IPS-15b (cell line): ENCODE data around the gene SALL1.
A peak's percentile ranks its signal among the peaks of the same experiment; 100 is the strongest.

Experiments
- H3K27me3 ChIP-seq: one replicate; pipeline ENCODE4 v1.6.1; 2013; ENCODE audit warnings: low read length; ENCODE audit not compliant: control insufficient read depth, insufficient read depth
- H3K36me3 ChIP-seq: one replicate; pipeline ENCODE4 v1.6.1; 2013; ENCODE audit warnings: low read length; ENCODE audit not compliant: control insufficient read depth, insufficient read depth
- H3K4me1 ChIP-seq: one replicate; pipeline ENCODE4 v1.6.1; 2013; ENCODE audit warnings: mild to moderate bottlenecking, low read length; ENCODE audit not compliant: control insufficient read depth, insufficient read depth
- H3K4me3 ChIP-seq: one replicate; pipeline ENCODE4 v1.5.1; 2013; ENCODE audit warnings: low read depth, low read length
- H3K9ac ChIP-seq: one replicate; pipeline ENCODE4 v1.6.1; 2013; ENCODE audit warnings: low read depth, mild to moderate bottlenecking, low read length
- H3K9me3 ChIP-seq: one replicate; pipeline ENCODE4 v1.6.1; 2013; ENCODE audit warnings: mild to moderate bottlenecking, low read length; ENCODE audit not compliant: control insufficient read depth, insufficient read depth

The SALL1 gene

GRCh38 chr16:51155820-51156806 is 5.0 kb upstream of the SALL1 start:
- Histone ChIP-seq H3K9me3 (no peaks in the 10 kb centered on the region), H3K4me3 (peak overlapping the region; percentile 68), H3K9ac (no peak overlapping the region)

GRCh38 chr16:51155199-51155607 is 4.1 kb upstream of the SALL1 start:
- Histone ChIP-seq H3K4me3 (peak overlapping the region; percentile 68), H3K9ac (peak overlapping the region; percentile 37), H3K27me3 (peaks cover 32% of the 10 kb centered on the region), H3K9me3 (no peaks in the 10 kb centered on the region), H3K36me3 (no peaks in the 10 kb centered on the region), H3K4me1 (peaks cover 21% of the 10 kb centered on the region)

More at GRCh38 chr16:51155820-51156806, 5.0 kb upstream of the SALL1 start:
- Histone ChIP-seq H3K36me3 (no peaks in the 10 kb centered on the region), H3K4me1 (peaks cover 21% of the 10 kb centered on the region), H3K27me3 (peaks cover 32% of the 10 kb centered on the region)

GRCh38 chr16:51154271-51155171 is 3.5 kb upstream of the SALL1 start:
- Histone ChIP-seq H3K4me3 (peak overlapping the region; percentile 70), H3K36me3 (no peaks in the 10 kb centered on the region), H3K9me3 (no peaks in the 10 kb centered on the region), H3K9ac (peak overlapping the region; percentile 37), H3K4me1 (peaks cover 16% of the 10 kb centered on the region), H3K27me3 (peaks cover 38% of the 10 kb centered on the region)

- H3K9me3 ChIP-seq, result no peaks in the 10 kb centered on the region
- no peak overlapping the region for H3K9ac ChIP-seq
- peaks cover 44% of the 10 kb centered on the region for H3K27me3 ChIP-seq
- H3K4me1 ChIP-seq, result peaks cover 14% of the 10 kb centered on the region
- H3K36me3 ChIP-seq, result no peaks in the 10 kb centered on the region
- H3K4me3 ChIP-seq, result peak overlapping the region; percentile 70
Measured at GRCh38 chr16:51153577-51154031, 2.5 kb upstream of the SALL1 start.

- no peaks in the 10 kb centered on the region for H3K9me3 ChIP-seq
- peak overlapping the region; percentile 70 for H3K9ac ChIP-seq
- peak overlapping the region; percentile 70 for H3K4me3 ChIP-seq
- H3K4me1 ChIP-seq, result peaks cover 14% of the 10 kb centered on the region
- peaks cover 46% of the 10 kb centered on the region for H3K27me3 ChIP-seq
- H3K36me3 ChIP-seq, result no peaks in the 10 kb centered on the region
Measured at GRCh38 chr16:51152691-51153576, 1.9 kb upstream of the SALL1 start.

GRCh38 chr16:51151961-51152663 is 1.0 kb upstream of the SALL1 start:
- peaks cover 39% of the 10 kb centered on the region for H3K27me3 ChIP-seq
- H3K4me3 ChIP-seq, result peak overlapping the region; percentile 70
- H3K9me3 ChIP-seq, result no peaks in the 10 kb centered on the region
- peaks cover 10% of the 10 kb centered on the region for H3K4me1 ChIP-seq
- H3K36me3 ChIP-seq, result no peaks in the 10 kb centered on the region
- H3K9ac ChIP-seq, result no peak overlapping the region

- H3K4me3 ChIP-seq, result peak overlapping the region; percentile 85
- H3K9me3 ChIP-seq, result no peaks in the 10 kb centered on the region
- no peaks in the 10 kb centered on the region for H3K36me3 ChIP-seq
- no peak overlapping the region for H3K9ac ChIP-seq
- H3K27me3 ChIP-seq, result peaks cover 33% of the 10 kb centered on the region
- H3K4me1 ChIP-seq, result peaks cover 6% of the 10 kb centered on the region
Measured at GRCh38 chr16:51151435-51151960, 428 bp upstream of the SALL1 start.

GRCh38 chr16:51150165-51150887 is 744 bp downstream of the SALL1 start:
- Histone ChIP-seq H3K4me3 (peak overlapping the region; percentile 85), H3K4me1 (peaks cover 12% of the 10 kb centered on the region), H3K36me3 (no peaks in the 10 kb centered on the region), H3K9ac (peak overlapping the region; percentile 71), H3K9me3 (no peaks in the 10 kb centered on the region), H3K27me3 (peaks cover 28% of the 10 kb centered on the region)

GRCh38 chr16:51149721-51150164 is 1.3 kb downstream of the SALL1 start:
- peak overlapping the region; percentile 85 for H3K4me3 ChIP-seq

GRCh38 chr16:51149251-51149661 is 1.8 kb downstream of the SALL1 start:
- Histone ChIP-seq H3K4me1 (peaks cover 16% of the 10 kb centered on the region), H3K36me3 (no peaks in the 10 kb centered on the region), H3K9ac (peak overlapping the region; percentile 71), H3K27me3 (peaks cover 28% of the 10 kb centered on the region), H3K4me3 (peak overlapping the region; percentile 85), H3K9me3 (no peaks in the 10 kb centered on the region)

More at GRCh38 chr16:51149721-51150164, 1.3 kb downstream of the SALL1 start:
- Histone ChIP-seq H3K9ac (peak overlapping the region; percentile 71), H3K27me3 (peaks cover 28% of the 10 kb centered on the region), H3K4me1 (peaks cover 16% of the 10 kb centered on the region), H3K36me3 (no peaks in the 10 kb centered on the region), H3K9me3 (no peaks in the 10 kb centered on the region)
